Type B pancreatic cell (in vitro differentiated cells): ENCODE results near the gene ARMH1. TPM values are rescaled to one million over a fixed set of nuclear protein-coding genes. Genes with fewer than 3 reads are reported as not detected.
"Not testable (repeated sequence)": the region's sequence is repeated elsewhere in the genome, so short reads cannot be mapped to it uniquely, and the experiment has no call there.

Experiments
- DNase-seq: peaks from one replicate; pipeline ENCODE4 v3.0.0; 2021; ENCODE audit warnings: mixed read lengths; ENCODE audit not compliant: unreplicated experiment; ENCODE audit errors: extremely low spot score
- H3K27ac Mint-ChIP-seq: 2 replicates; pipeline ENCODE4 v1.8.0; 2021; ENCODE audit warnings: mild to moderate bottlenecking, mixed read lengths
- H3K27me3 Mint-ChIP-seq: 2 replicates; pipeline ENCODE4 v1.8.0; 2021; ENCODE audit warnings: mixed read lengths
- H3K36me3 Mint-ChIP-seq: 2 replicates; pipeline ENCODE4 v1.8.0; 2021; ENCODE audit warnings: mixed read lengths
- H3K4me1 Mint-ChIP-seq: one replicate; pipeline ENCODE4 v1.8.0; 2021; ENCODE audit warnings: mixed read lengths; ENCODE audit not compliant: unreplicated experiment
- H3K4me3 Mint-ChIP-seq: 2 replicates; pipeline ENCODE4 v1.8.0; 2021; ENCODE audit warnings: mild to moderate bottlenecking, mixed read lengths
- H3K9me3 Mint-ChIP-seq: 2 replicates; pipeline ENCODE4 v1.8.0; 2021; ENCODE audit warnings: mixed read lengths
- total RNA-seq: library from RNA; stranded (reverse); gene quantifications from 2 replicates; pipeline ENCODE4 v1.2.1, GENCODE V29; 2021; ENCODE audit warnings: low replicate concordance
- TF ChIP-seq, protein P1 (sequence below): fragments of 200-600 bp; sonication (generic); conservative IDR thresholded peaks from 2 replicates; pipeline ENCODE4 v1.5.0; 2021; ENCODE audit warnings: antibody characterized with exemption, mild to moderate bottlenecking

The ARMH1 gene
- total RNA-seq, 1 donor from 2014 or later = 11.6 TPM

DNA sequence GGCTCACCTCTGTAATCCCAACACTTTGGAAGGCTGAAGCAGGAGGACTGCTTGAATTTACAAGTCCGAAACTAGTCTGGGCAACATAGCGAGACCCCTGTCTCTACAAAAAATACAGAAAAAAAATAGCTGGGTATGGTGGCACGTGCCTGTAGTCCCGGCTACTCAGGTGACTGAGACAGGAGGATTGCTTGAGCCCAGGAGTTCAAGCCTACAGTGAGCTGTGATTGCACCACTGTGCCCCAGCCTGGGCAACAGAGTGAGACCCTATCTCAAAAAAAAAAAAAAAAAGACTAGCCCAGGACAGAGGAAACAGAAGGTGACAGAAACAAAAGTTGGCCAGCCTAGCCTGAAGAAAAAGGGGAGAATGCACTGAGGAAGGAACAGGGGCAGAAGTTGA is 21.2 kb downstream of the ARMH1 start:
- peaks cover 8% of the 10 kb centered on the region for H3K36me3 Mint-ChIP-seq
- no peak overlapping the region for H3K4me3 Mint-ChIP-seq
- H3K4me1 Mint-ChIP-seq = no peaks in the 10 kb centered on the region
- DNase-seq = no peak
- peaks cover 3% of the 10 kb centered on the region for H3K27me3 Mint-ChIP-seq
- H3K27ac Mint-ChIP-seq = no peak overlapping the region
- H3K9me3 Mint-ChIP-seq = no peaks in the 10 kb centered on the region
- TF ChIP-seq, protein P1, sequence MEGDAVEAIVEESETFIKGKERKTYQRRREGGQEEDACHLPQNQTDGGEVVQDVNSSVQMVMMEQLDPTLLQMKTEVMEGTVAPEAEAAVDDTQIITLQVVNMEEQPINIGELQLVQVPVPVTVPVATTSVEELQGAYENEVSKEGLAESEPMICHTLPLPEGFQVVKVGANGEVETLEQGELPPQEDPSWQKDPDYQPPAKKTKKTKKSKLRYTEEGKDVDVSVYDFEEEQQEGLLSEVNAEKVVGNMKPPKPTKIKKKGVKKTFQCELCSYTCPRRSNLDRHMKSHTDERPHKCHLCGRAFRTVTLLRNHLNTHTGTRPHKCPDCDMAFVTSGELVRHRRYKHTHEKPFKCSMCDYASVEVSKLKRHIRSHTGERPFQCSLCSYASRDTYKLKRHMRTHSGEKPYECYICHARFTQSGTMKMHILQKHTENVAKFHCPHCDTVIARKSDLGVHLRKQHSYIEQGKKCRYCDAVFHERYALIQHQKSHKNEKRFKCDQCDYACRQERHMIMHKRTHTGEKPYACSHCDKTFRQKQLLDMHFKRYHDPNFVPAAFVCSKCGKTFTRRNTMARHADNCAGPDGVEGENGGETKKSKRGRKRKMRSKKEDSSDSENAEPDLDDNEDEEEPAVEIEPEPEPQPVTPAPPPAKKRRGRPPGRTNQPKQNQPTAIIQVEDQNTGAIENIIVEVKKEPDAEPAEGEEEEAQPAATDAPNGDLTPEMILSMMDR = no peak

DNA sequence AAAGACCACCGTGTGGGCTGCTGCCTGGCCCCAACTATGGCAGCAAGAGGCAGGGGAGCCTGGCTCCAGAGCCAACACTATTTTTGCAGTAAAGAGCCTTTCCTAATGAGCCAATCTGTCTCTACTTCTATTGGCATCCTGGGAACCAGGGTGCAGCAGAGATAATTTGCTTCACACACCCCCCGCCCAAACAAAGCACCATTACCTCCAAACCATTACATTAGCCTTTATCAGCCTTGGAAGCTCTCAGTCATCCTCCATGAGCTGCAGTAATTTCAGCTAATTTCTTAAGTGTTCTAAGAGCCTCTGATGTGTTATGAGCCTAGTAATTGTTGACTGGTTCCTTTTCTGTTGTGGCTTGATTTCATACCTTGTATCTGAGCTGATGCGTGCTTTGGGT is 21.6 kb downstream of the ARMH1 start:
- no peaks in the 10 kb centered on the region for H3K9me3 Mint-ChIP-seq
- H3K4me3 Mint-ChIP-seq = no peak overlapping the region
- no peak for DNase-seq
- H3K4me1 Mint-ChIP-seq = peaks cover 3% of the 10 kb centered on the region
- peaks cover 3% of the 10 kb centered on the region for H3K27me3 Mint-ChIP-seq
- H3K27ac Mint-ChIP-seq = no peak overlapping the region
- H3K36me3 Mint-ChIP-seq = peaks cover 8% of the 10 kb centered on the region
- TF ChIP-seq, protein P1 = no peak

DNA sequence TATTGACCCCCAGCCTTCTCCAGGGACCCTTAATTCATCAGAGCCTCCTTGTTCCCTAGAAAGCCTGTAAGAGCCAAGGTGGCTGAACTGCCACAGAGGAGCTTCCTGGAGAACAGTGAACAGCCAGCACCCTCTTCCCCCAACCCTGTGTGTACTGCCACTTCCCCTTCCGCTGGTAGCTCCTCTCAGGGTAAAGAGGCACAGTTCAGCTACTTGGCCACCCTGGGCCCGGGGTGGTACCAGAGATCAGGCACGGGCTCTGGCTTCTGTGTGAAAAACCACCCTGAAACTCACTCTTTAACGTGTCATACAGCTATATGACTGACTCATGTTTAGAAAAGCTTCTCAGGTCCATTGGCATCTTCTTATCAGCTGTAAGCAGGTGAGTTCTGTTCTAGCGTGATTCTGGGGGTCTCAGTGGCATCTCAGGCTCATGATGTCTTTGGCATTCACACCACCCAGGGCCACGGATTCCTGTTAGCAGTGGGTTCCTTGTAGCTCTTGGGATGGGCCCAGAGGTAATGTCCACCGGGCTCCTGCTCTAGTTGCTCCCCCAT is 22.4 kb downstream of the ARMH1 start:
- TF ChIP-seq, protein P1 = no peak
- H3K27ac Mint-ChIP-seq = no peak overlapping the region
- H3K9me3 Mint-ChIP-seq = no peaks in the 10 kb centered on the region

DNA sequence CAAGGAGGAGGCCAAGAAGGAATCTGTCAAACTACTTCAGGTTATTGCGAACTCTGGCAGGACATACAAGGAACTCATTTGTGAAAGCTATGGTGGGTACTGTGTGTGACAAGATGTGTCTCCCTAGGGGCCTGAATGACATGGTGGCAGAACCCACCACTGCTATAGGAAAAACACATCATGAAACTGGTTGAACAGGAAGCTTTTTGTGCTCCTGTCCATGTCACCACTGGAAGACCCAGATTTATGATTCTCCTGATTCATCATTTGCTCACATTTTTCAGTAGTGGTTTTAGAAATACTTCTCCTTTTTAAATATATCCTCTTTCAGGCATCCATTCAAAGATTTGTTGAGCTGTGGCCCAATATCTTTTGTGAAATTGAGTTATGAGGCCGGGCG is 23.6 kb downstream of the ARMH1 start:
- Mint-ChIP-seq H3K27ac (peak overlapping the region; percentile 81), H3K27me3 (peaks cover 3% of the 10 kb centered on the region), H3K4me3 (no peak overlapping the region), H3K36me3 (peaks cover 3% of the 10 kb centered on the region), H3K4me1 (peaks cover 6% of the 10 kb centered on the region), H3K9me3 (no peaks in the 10 kb centered on the region)
- TF ChIP-seq, protein P1 = no peak
- no peak for DNase-seq

More for the DNA sequence above, 22.4 kb downstream of the ARMH1 start:
- peaks cover 6% of the 10 kb centered on the region for H3K4me1 Mint-ChIP-seq
- H3K36me3 Mint-ChIP-seq = peaks cover 3% of the 10 kb centered on the region
- DNase-seq = no peak
- H3K4me3 Mint-ChIP-seq = no peak overlapping the region
- H3K27me3 Mint-ChIP-seq = peaks cover 3% of the 10 kb centered on the region

DNA sequence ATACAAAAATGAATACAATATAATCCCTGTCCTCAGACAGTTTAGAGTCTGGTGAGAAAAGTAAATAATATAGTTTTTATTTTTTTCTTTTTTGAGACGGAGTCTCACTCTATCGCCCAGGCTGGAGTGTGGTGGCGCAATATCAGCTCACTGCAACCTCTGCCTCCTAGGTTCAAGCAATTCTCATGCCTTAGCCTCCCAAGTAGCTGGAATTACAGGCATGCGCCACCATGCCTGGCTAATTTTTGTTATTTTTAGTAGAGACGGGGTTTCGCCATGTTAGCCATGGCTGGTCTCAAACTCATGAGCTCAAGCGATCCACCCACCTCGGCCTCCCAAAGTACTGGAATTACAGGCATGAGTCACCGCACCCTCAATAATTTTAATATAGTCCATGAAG is 24.9 kb downstream of the ARMH1 start:
- H3K27ac Mint-ChIP-seq, H3K36me3 Mint-ChIP-seq, H3K9me3 Mint-ChIP-seq, H3K27me3 Mint-ChIP-seq, H3K4me3 Mint-ChIP-seq, H3K4me1 Mint-ChIP-seq, DNase-seq: not testable (repeated sequence)

DNA sequence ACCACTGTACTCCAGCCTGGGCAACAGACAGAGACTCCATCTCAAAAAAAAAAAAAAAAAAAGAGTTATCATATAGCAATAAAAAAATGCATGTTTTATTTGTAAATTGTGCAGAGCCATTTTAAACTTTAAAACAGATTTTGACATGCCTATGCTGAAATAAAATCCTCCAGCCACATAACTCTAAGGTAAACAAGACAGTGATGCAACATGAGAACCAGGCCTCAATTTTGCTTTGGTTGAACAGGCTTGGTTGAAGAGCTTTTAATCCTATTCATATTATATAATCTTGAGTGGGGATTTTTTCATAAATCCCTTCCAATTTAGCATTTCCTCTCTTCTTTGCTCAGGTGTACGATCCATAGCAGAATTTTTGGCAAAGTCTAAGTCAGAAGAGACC is 26.1 kb downstream of the ARMH1 start:
- peaks cover 6% of the 10 kb centered on the region for H3K4me1 Mint-ChIP-seq
- H3K9me3 Mint-ChIP-seq = no peaks in the 10 kb centered on the region
- TF ChIP-seq, protein P1 = no peak
- H3K27ac Mint-ChIP-seq = no peak overlapping the region
- peaks cover 3% of the 10 kb centered on the region for H3K36me3 Mint-ChIP-seq
- DNase-seq = no peak
- peaks cover 3% of the 10 kb centered on the region for H3K27me3 Mint-ChIP-seq
- no peak overlapping the region for H3K4me3 Mint-ChIP-seq
